ENCODE results near the gene SLC22A3.
A peak's percentile ranks its signal among the peaks of the same experiment; 100 is the strongest.
"Not testable (repeated sequence)": the region's sequence is repeated elsewhere in the genome, so short reads cannot be mapped to it uniquely, and the experiment has no call there.

The SLC22A3 gene

DNA sequence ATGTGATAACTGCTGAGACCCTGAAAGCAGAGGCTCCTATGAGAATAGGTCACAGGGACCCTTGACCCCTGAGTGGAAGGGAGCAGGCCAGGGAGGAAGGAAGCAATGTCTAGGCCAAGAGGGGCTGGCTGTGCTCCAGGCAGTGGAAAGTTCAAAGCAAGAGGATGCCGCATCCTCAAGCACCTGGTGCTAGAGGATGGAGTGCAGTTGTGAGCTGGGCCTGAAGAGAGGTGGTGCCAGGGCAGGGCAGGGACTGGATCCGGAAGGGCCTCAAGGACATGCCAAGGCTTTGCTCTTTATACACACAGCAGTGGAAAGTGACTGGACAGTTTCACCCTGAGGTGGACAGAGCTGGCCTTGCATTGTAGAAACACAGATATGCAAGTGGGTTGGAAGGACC, 97.0 kb downstream of the SLC22A3 start:
- DNase-seq (ENCODE audit: low read depth), result no peak

DNA sequence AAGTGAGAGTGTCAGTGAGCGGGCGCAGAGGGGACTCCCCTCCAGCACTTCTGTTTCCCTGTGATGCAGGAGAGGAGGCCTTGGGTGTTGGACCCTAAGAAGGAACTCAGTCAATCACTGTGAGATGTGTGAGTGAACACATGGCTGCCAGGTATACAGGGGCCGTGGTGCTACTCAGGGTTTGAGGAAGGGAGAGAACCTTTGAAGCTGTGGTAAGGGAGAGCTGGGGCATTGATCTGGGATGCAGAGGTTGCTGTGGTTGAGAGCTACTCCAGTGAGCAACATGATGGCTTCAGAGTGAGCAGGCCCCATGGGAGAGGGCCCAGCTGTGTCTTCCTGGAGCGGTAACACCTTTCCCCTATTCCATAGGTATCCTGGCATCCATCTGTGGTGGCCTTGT, 99.2 kb downstream of the SLC22A3 start:
- no peak for DNase-seq (ENCODE audit: low read depth)

DNA sequence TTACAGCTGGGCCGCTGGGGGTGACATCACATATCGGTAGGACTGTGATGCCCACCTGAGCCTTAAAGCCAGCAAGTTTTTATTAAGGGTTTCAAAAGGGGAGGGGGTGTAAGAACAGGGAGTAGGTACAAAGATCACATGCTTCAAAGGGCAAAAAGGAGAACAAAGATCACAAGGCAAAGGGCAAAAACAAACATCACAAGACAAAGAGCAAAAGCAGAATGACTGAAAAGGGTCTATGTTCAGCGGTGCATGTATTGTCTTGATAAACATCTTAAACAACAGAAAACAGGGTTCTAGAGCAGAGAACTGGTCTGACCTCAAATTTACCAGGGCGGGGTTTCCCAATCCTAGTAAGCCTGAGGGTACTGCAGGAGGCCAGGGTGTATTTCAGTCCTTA, 101.6 kb downstream of the SLC22A3 start:
- not testable (repeated sequence) for DNase-seq (ENCODE audit: low read depth)

DNA sequence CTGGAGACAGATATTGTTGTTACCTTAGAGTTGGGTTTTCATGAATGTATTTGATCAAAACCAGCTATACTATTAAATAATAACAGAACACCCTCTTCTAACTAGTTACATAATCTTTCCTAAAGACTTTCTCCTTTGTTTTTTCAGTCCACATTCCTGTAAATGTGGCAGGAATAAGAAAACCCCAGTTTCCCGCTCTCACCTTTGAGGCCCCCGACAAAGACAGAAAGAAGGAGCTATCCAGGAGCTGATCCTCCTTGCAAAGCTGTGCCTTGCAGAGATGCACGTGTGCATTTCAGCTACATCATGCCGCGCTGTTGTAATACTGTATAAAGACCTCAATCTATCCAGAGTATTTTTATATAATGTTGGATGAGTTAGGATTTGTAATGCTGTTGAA, 102.7 kb downstream of the SLC22A3 start:
- DNase-seq (ENCODE audit: low read depth), result no peak

DNA sequence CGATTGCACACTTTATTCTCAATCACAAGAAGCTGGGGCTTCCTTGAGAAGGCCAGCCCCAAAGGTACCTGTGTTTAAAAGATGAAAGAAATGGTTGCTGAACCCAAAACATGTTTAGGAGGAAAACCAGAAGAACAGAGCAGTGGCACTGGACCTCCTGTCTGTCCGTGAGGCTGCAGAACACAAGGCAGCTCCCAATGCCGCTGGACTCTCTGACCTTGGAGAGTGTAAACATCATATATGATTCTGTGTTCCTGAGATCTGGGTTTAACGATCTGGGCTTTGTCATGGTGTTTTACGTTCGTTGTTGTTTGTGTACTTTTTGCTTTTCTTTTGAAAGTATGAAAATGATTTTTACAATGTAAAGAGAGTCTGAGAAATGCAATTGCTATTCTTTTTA, 106.1 kb downstream of the SLC22A3 start:
- no peak for DNase-seq (ENCODE audit: low read depth)

DNA sequence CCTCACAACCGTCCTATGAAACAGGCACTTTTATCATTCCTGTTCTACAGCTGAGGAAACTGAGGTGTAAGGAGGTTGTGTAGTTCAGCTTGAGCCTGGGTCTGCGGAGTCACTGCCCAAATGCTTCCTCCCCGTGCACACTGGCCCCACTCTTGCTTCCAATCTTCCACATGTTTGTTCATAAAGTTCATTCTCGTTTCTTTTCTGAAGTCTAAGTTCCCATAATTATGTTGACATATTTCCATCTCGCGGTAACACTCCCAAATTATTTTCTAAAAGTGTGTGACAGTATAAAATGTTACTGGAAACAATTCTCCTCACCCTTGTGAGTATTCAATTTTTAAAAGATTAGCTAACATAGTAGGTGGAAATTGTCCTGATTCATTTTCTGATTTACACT, 106.9 kb downstream of the SLC22A3 start:
- no peak for DNase-seq (ENCODE audit: low read depth)

DNA sequence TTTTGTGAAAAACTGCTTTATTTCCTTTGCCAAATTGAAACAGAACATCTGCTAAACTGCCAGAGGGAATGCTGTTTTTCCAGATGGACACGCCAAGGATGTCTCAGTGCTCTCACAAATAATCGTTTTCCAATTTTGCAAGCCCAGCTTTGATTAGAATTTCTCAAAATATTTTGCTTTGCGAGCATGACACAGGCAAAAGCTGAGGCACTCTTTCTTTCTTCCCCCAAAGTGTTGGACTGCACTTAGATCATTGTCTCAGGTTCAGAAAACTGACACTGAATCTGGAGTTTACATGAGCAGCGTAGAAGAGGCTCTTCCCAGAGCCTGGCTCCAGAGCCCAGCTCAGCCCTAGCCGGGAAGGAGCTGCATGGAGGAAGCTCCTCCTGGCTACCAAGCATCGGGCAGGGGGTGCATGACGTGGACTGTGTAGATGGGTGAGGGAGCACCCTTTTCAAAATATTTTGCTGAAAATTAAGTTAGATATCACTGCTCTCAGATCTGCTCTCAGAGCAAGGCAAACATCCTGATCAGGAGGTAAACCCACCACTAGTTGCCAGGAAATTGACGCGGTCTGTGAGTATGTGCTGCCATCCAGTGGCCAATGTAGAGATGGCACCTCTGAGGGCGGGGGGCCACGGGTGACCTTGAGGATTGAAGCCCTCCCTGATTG, 107.5 kb downstream of the SLC22A3 start:
- DNase-seq (ENCODE audit: low read depth), result peak; percentile 49

DNA sequence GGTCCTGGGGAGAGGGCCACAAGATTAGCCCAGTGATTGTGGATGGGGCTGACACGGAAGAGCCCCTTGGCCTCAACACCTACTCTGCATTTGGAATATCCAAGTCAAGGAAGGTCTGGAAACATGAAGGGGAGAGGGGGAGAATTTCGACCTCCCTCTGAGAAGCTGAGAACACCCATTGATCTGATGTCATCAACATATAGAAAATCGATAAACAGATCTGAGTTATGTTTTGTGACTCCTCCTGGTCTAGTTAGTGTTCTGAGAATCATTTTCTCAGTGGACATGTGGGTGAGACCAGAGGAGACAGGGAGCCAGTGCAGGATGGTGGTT, 108.0 kb downstream of the SLC22A3 start:
- DNase-seq (ENCODE audit: low read depth), result no peak

DNA sequence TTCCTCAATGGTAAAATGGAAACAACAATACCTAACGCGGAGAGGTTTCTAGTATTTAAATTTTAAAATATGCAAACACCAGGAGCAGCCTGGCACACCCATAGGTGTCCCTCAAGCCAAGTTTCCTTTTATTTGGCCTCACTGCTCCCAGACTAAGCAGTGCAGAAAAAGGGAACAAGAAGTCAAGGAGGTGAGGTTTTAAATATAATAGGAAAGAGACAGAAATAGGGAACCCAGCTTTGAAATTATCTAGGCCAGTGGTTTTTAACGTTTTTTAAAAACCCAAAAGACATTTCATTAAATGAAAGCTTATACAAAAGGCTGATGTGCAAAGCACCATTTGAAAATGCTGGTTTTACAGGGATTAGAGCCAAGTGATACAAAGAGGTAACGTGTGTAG, 109.6 kb downstream of the SLC22A3 start:
- no peak for DNase-seq (ENCODE audit: low read depth)

DNA sequence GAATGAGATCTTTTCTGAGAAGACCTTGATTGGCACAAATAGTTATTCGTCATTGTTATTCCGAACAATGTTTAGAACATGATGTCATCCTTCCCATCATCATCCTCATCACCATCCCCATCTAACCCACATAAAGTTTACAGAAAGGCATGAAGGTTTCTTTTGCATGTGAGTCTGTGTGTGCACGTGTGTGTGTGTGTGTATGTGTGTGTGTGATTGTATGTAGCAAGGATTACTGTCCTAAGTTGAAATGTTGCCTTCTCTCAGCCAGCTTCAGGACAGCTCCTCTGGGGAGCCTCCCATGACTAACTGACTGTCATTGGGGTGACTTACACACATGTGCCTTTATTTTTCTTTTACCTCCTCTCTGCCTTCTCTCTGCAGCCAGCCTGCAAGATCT, 113.5 kb downstream of the SLC22A3 start:
- peak; percentile 23 for DNase-seq (ENCODE audit: low read depth)

DNA sequence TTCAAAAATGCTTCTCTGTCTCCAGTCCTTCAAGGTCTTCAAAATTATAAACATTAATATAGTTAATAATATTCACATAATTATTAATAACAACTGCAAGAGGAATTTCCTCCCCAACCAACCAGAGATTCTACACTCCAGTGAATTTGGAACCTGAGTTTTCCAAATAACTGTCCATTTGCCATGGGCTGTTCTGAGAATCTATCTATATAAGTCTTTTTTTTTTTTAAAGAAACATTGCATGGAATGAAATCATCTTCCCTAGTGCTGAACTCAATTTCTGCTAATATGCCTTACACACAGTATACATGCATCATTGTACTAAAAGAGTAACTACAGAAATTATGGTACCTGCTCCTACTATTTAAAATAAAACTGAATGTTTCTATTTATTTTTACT, 113.9 kb downstream of the SLC22A3 start:
- peak; percentile 8 for DNase-seq (ENCODE audit: low read depth)

DNA sequence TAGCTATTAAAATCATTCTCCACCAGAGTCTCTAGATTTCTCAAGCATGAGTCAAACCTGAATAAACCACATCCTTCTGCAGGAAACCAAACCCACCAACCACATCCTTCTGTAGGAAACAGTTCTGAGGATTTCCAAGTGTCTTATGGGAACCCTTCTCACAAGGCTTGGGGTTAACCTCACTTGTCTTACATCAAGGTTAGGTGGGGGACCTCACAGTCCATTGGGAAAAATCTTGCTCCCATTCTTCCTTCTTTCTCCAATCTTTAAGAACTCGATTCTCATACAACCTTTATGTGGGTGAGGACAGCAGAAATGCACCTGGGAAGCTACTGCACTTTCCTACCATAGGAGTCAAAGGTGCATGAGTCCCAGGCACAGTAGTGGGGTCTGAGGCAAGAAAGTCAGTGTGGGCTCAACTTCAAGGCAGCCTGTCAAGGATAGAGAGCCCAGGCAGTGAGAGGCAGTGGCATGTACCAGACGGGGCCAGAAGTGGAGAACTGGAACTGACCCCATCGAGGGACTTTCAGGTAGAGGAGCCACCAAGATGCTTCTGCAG, 114.5 kb downstream of the SLC22A3 start:
- DNase-seq (ENCODE audit: low read depth), result peak; percentile 92

DNA sequence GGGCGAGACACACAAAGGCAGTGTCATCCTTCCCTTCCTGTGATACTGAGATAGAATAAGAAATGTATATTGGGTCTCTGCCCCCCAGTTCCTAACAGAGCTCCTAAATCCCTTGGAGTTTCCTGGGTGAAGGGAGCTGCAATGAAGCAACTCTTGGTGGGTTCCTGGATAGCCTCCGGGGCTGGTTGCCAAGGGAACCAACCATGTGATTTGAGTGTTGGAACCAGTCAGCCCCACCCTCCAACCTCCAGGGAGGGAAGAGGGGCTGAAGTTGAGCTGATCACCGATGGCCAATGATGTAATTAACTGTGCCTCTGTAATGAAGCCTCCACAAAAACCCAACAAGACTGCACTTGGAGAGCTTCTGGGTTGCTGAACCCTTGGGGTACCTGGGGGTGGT, 116.6 kb downstream of the SLC22A3 start:
- DNase-seq (ENCODE audit: low read depth), result no peak

DNA sequence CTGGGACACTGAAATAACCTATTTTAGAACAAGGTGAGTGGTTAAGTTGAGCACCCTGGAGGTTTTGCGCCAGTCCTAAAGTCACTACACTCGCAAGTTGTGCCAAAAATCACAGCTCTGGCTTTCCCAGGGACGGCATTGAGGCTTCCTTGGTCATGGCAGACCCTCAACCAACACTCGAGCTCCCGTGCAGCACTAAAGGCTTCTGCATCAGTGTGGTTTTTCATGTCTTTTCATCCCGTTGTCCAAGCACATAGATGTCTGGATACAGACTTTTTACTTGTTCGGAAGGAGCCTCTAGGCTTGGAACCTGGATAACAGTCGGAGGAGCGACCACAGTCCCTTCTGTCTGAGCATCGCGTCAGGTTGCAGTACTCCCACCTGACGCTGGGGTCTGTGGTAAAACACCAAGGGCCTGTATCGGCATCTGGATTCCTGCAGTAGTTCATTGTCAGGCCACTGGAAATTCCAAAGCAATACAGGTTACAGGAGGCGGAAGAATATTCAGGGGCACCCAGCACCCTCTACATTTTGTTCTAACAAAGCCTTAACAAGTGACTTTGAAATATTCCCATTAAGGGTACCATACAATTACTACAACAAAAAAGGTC, 119.2 kb downstream of the SLC22A3 start:
- DNase-seq (ENCODE audit: low read depth), result not testable (repeated sequence)

DNA sequence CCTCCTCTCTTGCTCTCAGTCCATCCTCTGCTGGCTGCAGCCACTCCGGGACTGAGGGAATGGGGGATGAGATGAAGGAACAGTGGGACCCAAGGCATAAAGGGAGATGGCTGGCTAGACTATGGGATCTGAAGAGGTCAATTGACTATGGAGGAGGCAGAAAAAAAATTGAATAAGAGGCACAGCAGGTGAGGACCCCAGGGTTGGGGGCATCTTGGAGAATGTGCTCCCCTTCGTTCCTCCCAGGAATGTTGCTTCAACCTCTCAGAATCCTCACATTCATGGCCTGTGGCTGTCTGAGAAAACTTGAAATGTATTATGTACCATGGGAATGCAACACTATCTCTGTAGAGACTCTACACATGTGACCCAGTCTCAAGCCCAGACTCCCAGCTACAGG, 121.0 kb downstream of the SLC22A3 start:
- no peak for DNase-seq (ENCODE audit: low read depth)

DNA sequence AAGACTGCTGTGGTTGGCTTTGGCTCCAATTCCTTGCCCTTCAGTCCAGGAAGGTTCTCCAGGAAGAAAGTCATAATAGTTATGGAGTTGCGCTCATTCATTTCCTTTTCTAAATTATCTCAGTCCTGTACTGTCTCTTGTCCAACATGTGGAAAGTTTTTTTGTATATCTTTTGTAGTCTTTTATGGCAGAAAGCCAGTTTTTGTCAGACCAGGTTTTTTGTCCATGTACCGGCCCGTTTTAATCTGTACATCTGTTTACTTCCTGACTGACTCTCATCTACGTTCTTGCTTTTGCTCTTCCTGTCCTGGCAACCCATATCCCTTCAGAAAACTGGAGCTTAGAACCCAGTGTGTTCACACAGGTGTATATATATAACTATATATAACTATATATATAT, 127.9 kb downstream of the SLC22A3 start:
- DNase-seq (ENCODE audit: low read depth), result not testable (repeated sequence)

DNA sequence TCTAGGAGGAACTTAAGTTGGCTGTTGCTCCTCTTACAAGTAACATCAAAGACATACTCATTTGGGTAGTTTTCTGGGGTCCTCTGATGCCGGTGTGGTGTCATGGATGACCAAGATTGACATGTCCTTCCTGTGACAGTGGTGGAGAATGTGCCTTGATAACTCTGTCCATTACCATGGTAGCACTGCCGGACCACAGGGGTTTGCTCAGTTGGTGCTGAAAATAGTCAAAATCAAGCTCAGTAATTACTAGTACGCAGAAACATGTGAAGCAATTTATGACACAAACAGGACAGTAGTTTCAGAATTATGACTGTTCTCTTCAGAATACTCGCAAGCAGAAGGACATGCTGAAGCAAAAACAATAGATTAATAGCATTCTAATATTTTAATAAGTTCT, 128.9 kb downstream of the SLC22A3 start:
- not testable (repeated sequence) for DNase-seq (ENCODE audit: low read depth)

DNA sequence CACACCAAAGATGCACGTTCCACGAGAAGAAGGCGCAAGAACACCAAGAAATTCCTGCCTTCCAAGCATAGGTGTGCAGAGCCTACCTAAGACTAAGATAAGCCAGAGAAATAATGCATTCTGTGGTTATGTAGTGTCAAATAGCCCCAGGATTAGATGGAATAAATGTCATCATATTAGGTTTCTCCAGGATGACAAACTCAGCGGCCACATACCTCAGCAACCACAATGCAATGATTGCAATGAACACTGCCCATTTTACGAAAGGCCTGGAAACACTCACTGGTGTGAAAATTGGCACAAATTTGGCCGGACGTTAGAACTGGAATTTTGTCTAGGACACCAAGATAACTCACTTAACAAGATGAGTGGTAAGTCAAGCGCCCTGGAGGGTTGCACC, 129.7 kb downstream of the SLC22A3 start:
- DNase-seq (ENCODE audit: low read depth), result peak; percentile 28

DNA sequence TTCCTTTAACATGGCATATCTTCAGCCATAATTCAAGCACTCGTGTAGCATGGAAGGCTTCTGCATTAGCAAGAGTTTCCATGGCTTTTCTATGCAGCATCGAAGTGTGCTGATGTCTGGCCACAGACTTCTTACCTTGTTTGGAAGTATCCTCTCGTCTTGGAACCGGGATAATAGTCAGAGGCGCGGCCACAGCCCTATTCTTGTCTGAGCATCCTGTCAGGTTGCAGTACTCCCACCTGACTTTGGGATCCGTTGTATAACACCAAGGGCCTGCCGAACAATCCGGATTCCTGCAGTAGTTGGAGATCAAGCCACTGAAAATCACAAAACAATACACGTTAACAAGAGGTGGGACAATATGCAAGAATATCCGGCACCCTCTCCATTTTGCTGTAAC, 138.9 kb downstream of the SLC22A3 start:
- DNase-seq (ENCODE audit: low read depth), result no peak

DNA sequence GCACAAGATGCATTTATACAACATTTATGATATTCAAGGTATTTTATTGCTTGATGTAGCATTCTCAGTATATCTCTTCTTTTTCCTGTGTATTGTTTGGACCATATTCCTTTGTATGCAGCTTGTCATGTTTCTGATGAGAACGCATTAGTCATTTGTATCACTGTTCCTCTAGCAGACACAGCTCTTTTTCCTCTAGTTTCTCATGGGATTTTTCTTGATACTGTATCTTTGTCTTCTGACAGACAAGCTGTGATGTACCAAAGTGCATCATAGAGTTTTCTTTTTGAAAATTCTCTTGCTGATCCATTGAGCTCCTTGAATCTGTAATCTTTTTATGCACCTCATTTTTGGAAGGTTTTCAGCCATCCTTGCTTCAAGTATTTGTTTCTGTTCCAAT, 140.9 kb downstream of the SLC22A3 start:
- no peak for DNase-seq (ENCODE audit: low read depth)

DNA sequence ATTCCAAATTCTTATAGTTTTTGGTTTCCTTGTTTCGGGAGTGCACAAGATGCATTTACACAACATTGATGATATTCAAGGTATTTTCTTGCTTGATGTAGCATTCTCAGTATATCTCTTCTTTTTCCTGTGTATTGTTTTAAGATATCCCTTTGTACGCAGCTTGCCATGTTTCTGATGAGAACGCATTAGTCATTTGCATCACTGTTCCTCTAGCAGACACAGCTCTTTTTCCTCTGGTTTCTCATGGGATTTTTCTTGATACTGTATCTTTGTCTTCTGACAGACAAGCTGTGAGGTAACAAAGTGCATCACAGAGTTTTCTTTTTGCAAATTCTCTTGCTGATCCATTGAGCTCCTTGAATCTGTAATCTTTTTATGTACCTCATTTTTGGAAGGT, 146.4 kb downstream of the SLC22A3 start:
- no peak for DNase-seq (ENCODE audit: low read depth)

DNA sequence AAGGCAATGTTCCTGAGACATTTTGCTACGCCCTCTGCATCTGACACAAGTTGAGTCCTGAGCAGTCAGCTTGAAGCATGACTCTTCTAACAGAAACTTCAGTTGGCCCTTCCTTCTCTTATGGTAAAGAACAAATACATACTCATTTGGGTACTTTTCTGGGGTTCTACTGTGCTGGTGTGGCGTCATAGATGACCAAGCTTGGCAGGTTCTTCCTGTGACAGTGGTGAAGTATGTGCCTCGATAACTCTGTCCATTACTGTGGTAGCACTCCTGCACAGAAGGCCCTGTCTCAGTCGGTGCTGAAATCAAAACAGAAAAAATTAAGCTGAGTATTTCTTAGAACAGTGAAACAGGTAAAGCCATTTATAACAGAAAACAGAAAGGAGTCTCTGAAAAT, 152.5 kb downstream of the SLC22A3 start:
- DNase-seq (ENCODE audit: low read depth), result no peak
